Osteoblast (primary cell): ENCODE data around the gene MNT. TPM values are rescaled to one million over a fixed set of nuclear protein-coding genes. Genes with fewer than 3 reads are reported as not detected.
A peak's percentile ranks its signal among the peaks of the same experiment; 100 is the strongest.

Experiments
- DNase-seq: peaks from one replicate; pipeline ENCODE4 v3.0.0; 2011; ENCODE audit warnings: low spot score, mixed read lengths; ENCODE audit not compliant: insufficient read length; ENCODE audit errors: missing footprints
- H2AFZ ChIP-seq: 2 replicates; pipeline ENCODE4 v1.6.0; 2011; ENCODE audit warnings: mild to moderate bottlenecking, low read length
- H3K27ac ChIP-seq: 2 replicates; pipeline ENCODE4 v1.5.1; 2011; ENCODE audit warnings: mild to moderate bottlenecking, low read depth, low read length, moderate library complexity
- H3K27me3 ChIP-seq: 2 replicates; pipeline ENCODE4 v1.6.0; 2012; ENCODE audit warnings: mild to moderate bottlenecking, control low read depth, inconsistent platforms, low read length, moderate library complexity; ENCODE audit not compliant: insufficient read depth
- H3K36me3 ChIP-seq: 2 replicates; pipeline ENCODE4 v1.5.1; 2011; ENCODE audit warnings: mild to moderate bottlenecking, low read length, control low read depth, moderate library complexity; ENCODE audit not compliant: insufficient read depth
- H3K4me1 ChIP-seq: 2 replicates; pipeline ENCODE4 v1.5.1; 2011; ENCODE audit warnings: mild to moderate bottlenecking, low read length, control low read depth, moderate library complexity; ENCODE audit not compliant: insufficient read depth
- H3K4me2 ChIP-seq: 2 replicates; pipeline ENCODE4 v1.6.0; 2011; ENCODE audit warnings: mild to moderate bottlenecking, low read length; ENCODE audit not compliant: insufficient read depth
- H3K4me3 ChIP-seq: fragments of 200-600 bp; sonication (generic); 3 replicates; pipeline ENCODE4 v1.5.1; 2012; ENCODE audit warnings: mild to moderate bottlenecking, low read length, inconsistent platforms; ENCODE audit not compliant: insufficient read depth
- H3K79me2 ChIP-seq: 2 replicates; pipeline ENCODE4 v1.6.0; 2012; ENCODE audit warnings: mild to moderate bottlenecking, low read length, control low read depth, inconsistent platforms; ENCODE audit not compliant: insufficient read depth
- H3K9me3 ChIP-seq: 2 replicates; pipeline ENCODE4 v1.5.1; 2011; ENCODE audit warnings: low read depth, low read length, control low read depth
- H4K20me1 ChIP-seq: 2 replicates; pipeline ENCODE4 v1.6.0; 2012; ENCODE audit warnings: mild to moderate bottlenecking, low read length, control low read depth; ENCODE audit not compliant: insufficient read depth
- total RNA-seq: library from RNA; depleted of rRNA; stranded (reverse); fragments of >200 nt; gene quantifications from 2 replicates; pipeline ENCODE4 v1.2.3, GENCODE V29; 2012
- TF ChIP-seq, protein P1 (sequence below): IDR thresholded peaks from 2 replicates; pipeline ENCODE4 v1.5.1; 2011; ENCODE audit warnings: mild to moderate bottlenecking, low read depth, low read length, moderate library complexity; ENCODE audit errors: extremely low read depth

The MNT gene
- total RNA-seq, 1 donor: 12.3 TPM

DNA sequence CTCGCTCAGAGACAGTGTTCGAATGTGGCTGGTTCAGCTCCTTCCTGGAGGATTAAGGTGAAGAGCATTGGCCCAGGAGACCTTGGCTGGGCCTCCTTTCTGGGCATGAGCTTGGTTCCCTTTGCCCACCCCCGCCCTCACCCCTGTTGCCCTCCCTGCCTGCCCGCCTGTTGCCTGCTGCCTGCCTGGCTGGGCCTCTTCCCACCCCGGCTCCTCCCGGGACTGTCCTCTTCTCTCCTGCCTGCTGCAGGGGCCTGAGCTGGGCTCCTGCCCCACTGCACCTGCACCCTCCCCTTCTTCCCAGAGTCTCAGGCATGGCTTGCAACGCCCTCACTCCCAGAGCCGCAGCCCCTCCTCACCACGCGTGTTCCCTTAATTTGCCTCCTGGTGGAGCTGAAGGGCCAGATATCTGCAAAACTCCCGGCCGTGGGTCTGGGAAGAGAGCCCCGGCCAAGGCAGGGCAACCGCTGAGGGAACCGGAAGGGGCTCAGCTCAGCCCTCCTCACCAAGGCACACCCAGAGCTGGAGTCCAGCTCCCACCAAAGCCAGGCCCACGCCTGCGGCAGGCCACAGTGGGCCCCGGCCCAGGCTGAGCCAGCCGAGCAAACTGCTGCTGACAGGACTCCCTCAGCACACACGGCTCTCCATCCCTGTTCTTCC is 31.2 kb downstream of the MNT start:
- Histone ChIP-seq H3K36me3 (peaks cover 19% of the 10 kb centered on the region), H3K27ac (no peak overlapping the region), H2AFZ (no peak overlapping the region), H4K20me1 (no peaks in the 10 kb centered on the region), H3K4me1 (no peaks in the 10 kb centered on the region), H3K4me2 (no peak overlapping the region), H3K4me3 (no peak overlapping the region), H3K27me3 (no peaks in the 10 kb centered on the region), H3K79me2 (no peaks in the 10 kb centered on the region), H3K9me3 (no peaks in the 10 kb centered on the region)
- peak; percentile 92 for DNase-seq
- TF ChIP-seq, protein P1, sequence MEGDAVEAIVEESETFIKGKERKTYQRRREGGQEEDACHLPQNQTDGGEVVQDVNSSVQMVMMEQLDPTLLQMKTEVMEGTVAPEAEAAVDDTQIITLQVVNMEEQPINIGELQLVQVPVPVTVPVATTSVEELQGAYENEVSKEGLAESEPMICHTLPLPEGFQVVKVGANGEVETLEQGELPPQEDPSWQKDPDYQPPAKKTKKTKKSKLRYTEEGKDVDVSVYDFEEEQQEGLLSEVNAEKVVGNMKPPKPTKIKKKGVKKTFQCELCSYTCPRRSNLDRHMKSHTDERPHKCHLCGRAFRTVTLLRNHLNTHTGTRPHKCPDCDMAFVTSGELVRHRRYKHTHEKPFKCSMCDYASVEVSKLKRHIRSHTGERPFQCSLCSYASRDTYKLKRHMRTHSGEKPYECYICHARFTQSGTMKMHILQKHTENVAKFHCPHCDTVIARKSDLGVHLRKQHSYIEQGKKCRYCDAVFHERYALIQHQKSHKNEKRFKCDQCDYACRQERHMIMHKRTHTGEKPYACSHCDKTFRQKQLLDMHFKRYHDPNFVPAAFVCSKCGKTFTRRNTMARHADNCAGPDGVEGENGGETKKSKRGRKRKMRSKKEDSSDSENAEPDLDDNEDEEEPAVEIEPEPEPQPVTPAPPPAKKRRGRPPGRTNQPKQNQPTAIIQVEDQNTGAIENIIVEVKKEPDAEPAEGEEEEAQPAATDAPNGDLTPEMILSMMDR: no peak

DNA sequence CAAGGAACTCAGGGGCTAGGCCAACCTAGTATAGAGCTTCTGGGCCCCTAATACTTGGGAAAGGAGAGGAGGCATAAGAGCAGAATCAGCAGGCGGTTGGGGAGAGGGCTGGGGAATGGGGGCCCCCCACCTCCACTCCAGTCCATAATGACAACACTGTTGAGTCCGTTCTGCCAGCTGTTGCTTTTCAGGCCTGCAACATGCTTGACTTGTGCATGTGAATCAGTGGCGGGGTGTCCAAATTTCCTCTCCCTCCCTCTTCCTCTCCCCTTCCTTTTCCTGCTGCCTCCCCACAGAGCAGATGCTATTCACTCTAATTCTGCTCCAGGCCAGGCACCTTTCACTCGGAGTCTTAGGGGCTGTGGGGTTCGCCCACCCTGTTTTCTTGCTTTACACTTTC is 31.8 kb downstream of the MNT start:
- Histone ChIP-seq H3K27me3 (no peaks in the 10 kb centered on the region), H2AFZ (no peak overlapping the region), H3K4me2 (no peak overlapping the region), H3K4me1 (no peaks in the 10 kb centered on the region), H3K4me3 (no peak overlapping the region), H3K79me2 (no peaks in the 10 kb centered on the region), H3K9me3 (no peaks in the 10 kb centered on the region), H3K27ac (no peak overlapping the region), H3K36me3 (peaks cover 15% of the 10 kb centered on the region), H4K20me1 (no peaks in the 10 kb centered on the region)
- peak; percentile 79 for DNase-seq
- TF ChIP-seq, protein P1: no peak

DNA sequence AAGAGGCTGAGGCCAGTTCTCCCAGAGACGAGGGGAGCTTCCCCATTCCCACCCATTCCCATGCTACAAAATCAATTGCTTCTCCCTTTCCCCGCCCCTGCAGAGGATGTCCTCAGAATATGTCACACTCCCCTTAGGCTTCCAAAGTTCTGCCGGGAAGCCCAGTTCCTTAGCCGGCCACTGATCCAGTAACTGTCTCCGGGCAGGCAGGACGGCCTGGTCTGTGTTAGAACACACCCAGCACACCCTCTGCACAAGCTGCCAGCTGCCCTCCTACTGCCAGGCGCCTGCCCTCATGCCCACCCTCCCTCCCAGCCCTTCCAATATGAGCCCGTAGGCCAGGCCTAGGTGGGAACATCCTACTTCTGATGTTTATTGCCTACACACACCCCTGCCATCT is 32.5 kb downstream of the MNT start:
- DNase-seq: peak; percentile 63
- Histone ChIP-seq H3K9me3 (no peaks in the 10 kb centered on the region), H3K79me2 (no peaks in the 10 kb centered on the region), H3K4me1 (no peaks in the 10 kb centered on the region), H3K27ac (no peak overlapping the region), H3K4me2 (no peak overlapping the region), H3K36me3 (peaks cover 12% of the 10 kb centered on the region), H3K27me3 (no peaks in the 10 kb centered on the region), H3K4me3 (no peak overlapping the region), H4K20me1 (no peaks in the 10 kb centered on the region), H2AFZ (no peak overlapping the region)
- TF ChIP-seq, protein P1: no peak

- H3K27me3 ChIP-seq: no peaks in the 10 kb centered on the region
- no peaks in the 10 kb centered on the region for H4K20me1 ChIP-seq
- no peak overlapping the region for H3K27ac ChIP-seq
- DNase-seq: peak; percentile 72
- TF ChIP-seq, protein P1: no peak
- no peaks in the 10 kb centered on the region for H3K9me3 ChIP-seq
- H3K36me3 ChIP-seq: peaks cover 12% of the 10 kb centered on the region
- no peak overlapping the region for H2AFZ ChIP-seq
- H3K79me2 ChIP-seq: no peaks in the 10 kb centered on the region
- H3K4me2 ChIP-seq: no peak overlapping the region
- H3K4me3 ChIP-seq: no peak overlapping the region
- H3K4me1 ChIP-seq: no peaks in the 10 kb centered on the region
Observed at GRCh38 chr17:2366747-2367494, 33.9 kb downstream of the MNT start.
